Ishikawa (cell line): ENCODE data around the gene TMEM38B.

Experiments
- CEBPB ChIP-seq: IDR thresholded peaks from 2 replicates; pipeline ENCODE4 v1.6.1; 2012
- CREB1 ChIP-seq: IDR thresholded peaks from 2 replicates; pipeline ENCODE4 v1.6.1; 2012; ENCODE audit warnings: low read depth
- EGR1 ChIP-seq: IDR thresholded peaks from 2 replicates; pipeline ENCODE4 v1.6.1; 2012
- EP300 ChIP-seq: IDR thresholded peaks from 2 replicates; pipeline ENCODE4 v1.6.1; 2012; ENCODE audit warnings: borderline replicate concordance
- FOXM1 ChIP-seq: IDR thresholded peaks from 2 replicates; pipeline ENCODE4 v1.6.1; 2012; ENCODE audit warnings: low read depth, borderline replicate concordance
- NFIC ChIP-seq: IDR thresholded peaks from 2 replicates; pipeline ENCODE4 v1.6.1; 2012
- RAD21 ChIP-seq: IDR thresholded peaks from 2 replicates; pipeline ENCODE4 v1.6.1; 2012; ENCODE audit warnings: low read depth
- TAF1 ChIP-seq: IDR thresholded peaks from 2 replicates; pipeline ENCODE4 v1.6.1; 2012; ENCODE audit warnings: low read depth, mild to moderate bottlenecking
- TCF12 ChIP-seq: IDR thresholded peaks from 2 replicates; pipeline ENCODE4 v1.6.1; 2012; ENCODE audit warnings: low read depth
- TEAD4 ChIP-seq: IDR thresholded peaks from 2 replicates; pipeline ENCODE4 v1.6.1; 2012
- YY1 ChIP-seq: IDR thresholded peaks from 2 replicates; pipeline ENCODE4 v1.6.1; 2012; ENCODE audit warnings: low read depth
- ZBTB7A ChIP-seq: IDR thresholded peaks from 2 replicates; pipeline ENCODE4 v1.6.1; 2012; ENCODE audit warnings: low read depth
- TF ChIP-seq, protein P1 (sequence below): IDR thresholded peaks from 2 replicates; pipeline ENCODE4 v1.6.1; 2012; ENCODE audit warnings: low read depth, mild to moderate bottlenecking
- TF ChIP-seq, protein P2 (sequence below): IDR thresholded peaks from 2 replicates; pipeline ENCODE4 v1.6.1; 2012
- TF ChIP-seq, protein P3 (sequence below): IDR thresholded peaks from 2 replicates; pipeline ENCODE4 v1.6.1; 2012

Gene TMEM38B

DNA sequence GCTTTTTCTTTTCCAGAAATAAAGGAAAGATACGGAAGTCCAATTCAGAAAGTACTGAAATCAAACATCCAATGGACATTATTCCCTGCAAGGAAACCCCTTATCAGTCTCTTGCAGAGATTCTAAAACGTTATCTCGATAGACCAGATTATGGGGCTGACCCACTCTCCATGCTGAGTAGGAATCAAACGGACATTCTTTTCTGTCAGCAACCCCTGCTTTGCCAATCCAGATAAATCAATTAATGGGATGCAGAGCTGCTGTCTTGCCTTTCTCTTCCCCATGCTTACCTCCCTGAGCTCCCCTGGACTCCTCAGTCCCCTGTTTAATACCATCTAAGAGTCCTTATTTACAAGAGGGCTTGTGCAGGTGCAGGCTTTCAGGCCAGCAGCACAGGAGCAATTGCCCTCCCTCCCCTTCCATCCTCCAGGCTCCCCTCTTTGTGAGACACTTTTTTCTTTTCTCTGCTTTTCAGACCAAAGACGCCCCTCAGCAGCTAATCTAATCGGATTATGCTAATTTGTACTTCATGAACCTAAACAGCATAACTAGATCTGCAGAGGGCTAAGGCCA lies 17.9 kb upstream of the TMEM38B start:
- TF ChIP-seq, protein P1, sequence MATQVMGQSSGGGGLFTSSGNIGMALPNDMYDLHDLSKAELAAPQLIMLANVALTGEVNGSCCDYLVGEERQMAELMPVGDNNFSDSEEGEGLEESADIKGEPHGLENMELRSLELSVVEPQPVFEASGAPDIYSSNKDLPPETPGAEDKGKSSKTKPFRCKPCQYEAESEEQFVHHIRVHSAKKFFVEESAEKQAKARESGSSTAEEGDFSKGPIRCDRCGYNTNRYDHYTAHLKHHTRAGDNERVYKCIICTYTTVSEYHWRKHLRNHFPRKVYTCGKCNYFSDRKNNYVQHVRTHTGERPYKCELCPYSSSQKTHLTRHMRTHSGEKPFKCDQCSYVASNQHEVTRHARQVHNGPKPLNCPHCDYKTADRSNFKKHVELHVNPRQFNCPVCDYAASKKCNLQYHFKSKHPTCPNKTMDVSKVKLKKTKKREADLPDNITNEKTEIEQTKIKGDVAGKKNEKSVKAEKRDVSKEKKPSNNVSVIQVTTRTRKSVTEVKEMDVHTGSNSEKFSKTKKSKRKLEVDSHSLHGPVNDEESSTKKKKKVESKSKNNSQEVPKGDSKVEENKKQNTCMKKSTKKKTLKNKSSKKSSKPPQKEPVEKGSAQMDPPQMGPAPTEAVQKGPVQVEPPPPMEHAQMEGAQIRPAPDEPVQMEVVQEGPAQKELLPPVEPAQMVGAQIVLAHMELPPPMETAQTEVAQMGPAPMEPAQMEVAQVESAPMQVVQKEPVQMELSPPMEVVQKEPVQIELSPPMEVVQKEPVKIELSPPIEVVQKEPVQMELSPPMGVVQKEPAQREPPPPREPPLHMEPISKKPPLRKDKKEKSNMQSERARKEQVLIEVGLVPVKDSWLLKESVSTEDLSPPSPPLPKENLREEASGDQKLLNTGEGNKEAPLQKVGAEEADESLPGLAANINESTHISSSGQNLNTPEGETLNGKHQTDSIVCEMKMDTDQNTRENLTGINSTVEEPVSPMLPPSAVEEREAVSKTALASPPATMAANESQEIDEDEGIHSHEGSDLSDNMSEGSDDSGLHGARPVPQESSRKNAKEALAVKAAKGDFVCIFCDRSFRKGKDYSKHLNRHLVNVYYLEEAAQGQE: no peak
- TF ChIP-seq ZBTB7A (no peak), FOXM1 (no peak), RAD21 (no peak), CEBPB (no peak), NFIC (no peak), CREB1 (no peak), TCF12 (no peak), YY1 (no peak), TAF1 (no peak), EGR1 (no peak), EP300 (no peak), TEAD4 (no peak)
- TF ChIP-seq, protein P2, sequence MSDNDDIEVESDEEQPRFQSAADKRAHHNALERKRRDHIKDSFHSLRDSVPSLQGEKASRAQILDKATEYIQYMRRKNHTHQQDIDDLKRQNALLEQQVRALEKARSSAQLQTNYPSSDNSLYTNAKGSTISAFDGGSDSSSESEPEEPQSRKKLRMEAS: no peak
- TF ChIP-seq, protein P3, sequence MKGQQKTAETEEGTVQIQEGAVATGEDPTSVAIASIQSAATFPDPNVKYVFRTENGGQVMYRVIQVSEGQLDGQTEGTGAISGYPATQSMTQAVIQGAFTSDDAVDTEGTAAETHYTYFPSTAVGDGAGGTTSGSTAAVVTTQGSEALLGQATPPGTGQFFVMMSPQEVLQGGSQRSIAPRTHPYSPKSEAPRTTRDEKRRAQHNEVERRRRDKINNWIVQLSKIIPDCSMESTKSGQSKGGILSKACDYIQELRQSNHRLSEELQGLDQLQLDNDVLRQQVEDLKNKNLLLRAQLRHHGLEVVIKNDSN: no peak

DNA sequence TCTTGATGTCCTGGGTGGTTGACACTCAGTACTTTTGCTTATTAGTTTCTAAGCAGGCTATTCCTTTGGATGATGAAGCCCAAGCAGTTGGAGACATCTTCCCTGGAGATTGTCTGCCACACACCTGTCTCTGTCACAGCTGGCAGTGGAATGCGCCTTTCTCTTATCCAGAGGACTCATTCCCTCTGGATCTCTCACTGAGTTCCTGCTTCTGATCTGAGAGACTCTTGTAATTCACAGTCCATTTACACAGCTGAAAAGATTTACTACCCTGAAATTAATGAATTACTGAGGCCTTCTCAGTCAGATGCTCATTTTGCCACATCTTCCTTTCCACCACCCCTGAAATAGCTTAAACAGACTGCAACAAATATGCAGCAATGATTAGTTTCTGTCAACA lies 16.2 kb upstream of the TMEM38B start:
- no peak for TF ChIP-seq ZBTB7A
- no peak for TF ChIP-seq FOXM1
- TF ChIP-seq TCF12: no peak
- no peak for TF ChIP-seq NFIC
- TF ChIP-seq, protein P3: no peak
- no peak for TF ChIP-seq YY1
- no peak for TF ChIP-seq TAF1
- TF ChIP-seq TEAD4: no peak
- TF ChIP-seq CREB1: no peak
- TF ChIP-seq, protein P2: no peak
- no peak for TF ChIP-seq RAD21
- no peak for TF ChIP-seq CEBPB

DNA sequence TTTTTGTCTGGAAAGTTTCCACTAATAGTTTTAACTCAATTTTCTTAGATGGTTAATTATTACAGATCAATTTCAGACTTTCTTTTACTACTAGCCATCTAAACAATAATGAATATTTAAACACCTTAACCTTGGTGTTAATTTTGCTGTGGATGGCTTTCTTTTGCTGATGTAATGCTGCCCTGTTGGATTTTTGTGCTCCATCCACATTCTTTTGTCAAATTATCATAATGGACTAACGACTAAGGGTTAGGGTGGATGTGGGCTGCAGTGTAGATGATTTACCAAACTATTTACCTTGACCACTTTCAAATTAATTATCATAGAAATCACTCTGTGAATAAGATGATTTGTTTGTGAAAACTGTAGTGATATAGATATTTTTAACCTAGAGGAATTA lies 15.6 kb upstream of the TMEM38B start:
- no peak for TF ChIP-seq TCF12
- no peak for TF ChIP-seq ZBTB7A

DNA sequence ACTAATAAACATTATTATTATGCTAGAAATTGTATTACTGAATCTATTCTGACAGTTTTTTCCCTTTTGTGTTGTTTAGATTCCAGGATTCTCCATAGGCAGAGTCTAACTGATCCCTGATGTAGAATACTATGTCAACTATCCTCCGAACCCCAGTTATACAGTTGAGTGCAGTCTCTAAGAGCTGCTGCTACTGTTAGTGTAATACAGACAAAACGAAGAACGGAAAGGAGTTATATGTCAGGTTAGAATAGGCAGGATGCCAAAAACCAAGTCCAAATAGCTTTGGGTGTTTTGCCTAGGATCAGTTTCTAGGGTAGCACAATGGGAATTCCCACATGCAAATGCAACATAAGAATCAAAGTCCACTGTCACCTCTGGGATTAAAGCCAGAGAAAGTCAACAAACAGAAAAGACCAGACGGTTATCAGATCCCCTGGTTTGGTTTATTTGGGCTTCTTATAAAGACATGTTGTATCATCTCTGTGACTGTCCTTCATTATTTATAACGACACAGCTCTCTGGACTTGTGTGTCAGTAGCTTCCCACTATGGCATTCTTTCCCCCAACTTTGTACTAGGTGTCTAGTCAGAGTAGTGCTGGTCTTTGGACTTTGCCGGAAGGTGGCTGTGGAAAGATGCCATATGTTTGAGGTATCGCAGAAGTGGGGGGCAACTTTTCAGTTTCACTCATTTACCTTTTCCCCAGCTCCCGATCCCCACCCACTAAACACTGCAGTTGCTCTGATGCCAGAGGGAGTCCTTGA lies 14.9 kb upstream of the TMEM38B start:
- TF ChIP-seq FOXM1 (no peak), CEBPB (no peak), YY1 (no peak), CREB1 (no peak), TCF12 (no peak), ZBTB7A (no peak), NFIC (no peak), EP300 (no peak), EGR1 (no peak), TEAD4 (no peak), RAD21 (no peak), TAF1 (no peak)
- TF ChIP-seq, protein P2: no peak
- TF ChIP-seq, protein P1: no peak
- TF ChIP-seq, protein P3: no peak

DNA sequence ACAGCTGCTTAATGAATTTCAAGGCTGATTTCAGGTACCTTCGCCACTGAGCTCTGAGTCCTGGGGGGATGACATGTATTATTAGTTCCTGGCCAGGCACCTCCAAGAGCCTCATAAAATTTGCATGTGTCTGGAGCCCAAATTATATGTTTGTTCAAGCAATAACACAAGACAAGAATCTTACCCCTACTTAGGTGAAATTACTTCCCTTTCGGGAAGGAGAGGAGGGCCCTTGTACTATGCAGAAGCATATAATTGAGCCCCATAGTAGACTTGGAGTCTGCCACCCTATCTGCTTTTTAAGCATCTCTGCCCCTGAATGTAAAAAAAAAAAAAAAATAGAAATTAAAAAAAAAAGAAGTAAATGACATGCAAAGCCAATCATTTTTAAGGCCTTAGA lies 13.0 kb upstream of the TMEM38B start:
- TF ChIP-seq RAD21: no peak
- no peak for TF ChIP-seq TCF12
- TF ChIP-seq EGR1: no peak
- TF ChIP-seq, protein P1: no peak
- TF ChIP-seq FOXM1: no peak
- no peak for TF ChIP-seq EP300
- TF ChIP-seq CREB1: no peak
- TF ChIP-seq ZBTB7A: no peak
